Neural cell (in vitro differentiated cells): ENCODE data around the gene LCLAT1.

ENCODE experiments used
- EP300 ChIP-seq: fragments of 450-650 bp; conservative IDR thresholded peaks from 2 replicates; pipeline ENCODE4 v1.6.1; 2014; ENCODE audit warnings: antibody characterized with exemption, mild to moderate bottlenecking, moderate library complexity; ENCODE audit not compliant: poor library complexity, severe bottlenecking
- EZH2 ChIP-seq: fragments of 200-600, 300-800 bp; shearing (Covaris generic), sonication (generic); IDR thresholded peaks from 2 replicates; pipeline ENCODE4 v1.6.1; 2014; ENCODE audit warnings: antibody characterized with exemption, low read length, borderline replicate concordance, mild to moderate bottlenecking; ENCODE audit not compliant: insufficient read depth, poor library complexity, severe bottlenecking
- POLR2AphosphoS5 ChIP-seq: IDR thresholded peaks from 2 replicates; pipeline ENCODE4 v1.6.1; 2012
- RAD21 ChIP-seq: fragments of 450-650 bp; conservative IDR thresholded peaks from 2 replicates; pipeline ENCODE4 v1.6.1; 2014; ENCODE audit warnings: antibody characterized with exemption, mild to moderate bottlenecking, moderate library complexity
- SMC3 ChIP-seq: fragments of 450-650 bp; conservative IDR thresholded peaks from 2 replicates; pipeline ENCODE4 v1.6.1; 2014; ENCODE audit warnings: antibody characterized with exemption, mild to moderate bottlenecking, moderate library complexity; ENCODE audit not compliant: poor library complexity
- TAF1 ChIP-seq: IDR thresholded peaks from 2 replicates; pipeline ENCODE4 v1.6.1; 2012; ENCODE audit warnings: low read depth
- TF ChIP-seq, protein P1 (sequence below): fragments of 450-650 bp; IDR thresholded peaks from 2 replicates; pipeline ENCODE4 v1.5.1; 2014; ENCODE audit warnings: antibody characterized with exemption, mild to moderate bottlenecking, moderate library complexity; ENCODE audit not compliant: poor library complexity, severe bottlenecking
- TF ChIP-seq, protein P2 (sequence below): IDR thresholded peaks from 2 replicates; pipeline ENCODE4 v1.6.1; 2012; ENCODE audit warnings: borderline replicate concordance

- TF ChIP-seq, protein P1, sequence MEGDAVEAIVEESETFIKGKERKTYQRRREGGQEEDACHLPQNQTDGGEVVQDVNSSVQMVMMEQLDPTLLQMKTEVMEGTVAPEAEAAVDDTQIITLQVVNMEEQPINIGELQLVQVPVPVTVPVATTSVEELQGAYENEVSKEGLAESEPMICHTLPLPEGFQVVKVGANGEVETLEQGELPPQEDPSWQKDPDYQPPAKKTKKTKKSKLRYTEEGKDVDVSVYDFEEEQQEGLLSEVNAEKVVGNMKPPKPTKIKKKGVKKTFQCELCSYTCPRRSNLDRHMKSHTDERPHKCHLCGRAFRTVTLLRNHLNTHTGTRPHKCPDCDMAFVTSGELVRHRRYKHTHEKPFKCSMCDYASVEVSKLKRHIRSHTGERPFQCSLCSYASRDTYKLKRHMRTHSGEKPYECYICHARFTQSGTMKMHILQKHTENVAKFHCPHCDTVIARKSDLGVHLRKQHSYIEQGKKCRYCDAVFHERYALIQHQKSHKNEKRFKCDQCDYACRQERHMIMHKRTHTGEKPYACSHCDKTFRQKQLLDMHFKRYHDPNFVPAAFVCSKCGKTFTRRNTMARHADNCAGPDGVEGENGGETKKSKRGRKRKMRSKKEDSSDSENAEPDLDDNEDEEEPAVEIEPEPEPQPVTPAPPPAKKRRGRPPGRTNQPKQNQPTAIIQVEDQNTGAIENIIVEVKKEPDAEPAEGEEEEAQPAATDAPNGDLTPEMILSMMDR = no peak
- no peak for TF ChIP-seq POLR2AphosphoS5
- no peak for TF ChIP-seq SMC3
- TF ChIP-seq EP300 = no peak
- no peak for TF ChIP-seq EZH2
- TF ChIP-seq, protein P2, sequence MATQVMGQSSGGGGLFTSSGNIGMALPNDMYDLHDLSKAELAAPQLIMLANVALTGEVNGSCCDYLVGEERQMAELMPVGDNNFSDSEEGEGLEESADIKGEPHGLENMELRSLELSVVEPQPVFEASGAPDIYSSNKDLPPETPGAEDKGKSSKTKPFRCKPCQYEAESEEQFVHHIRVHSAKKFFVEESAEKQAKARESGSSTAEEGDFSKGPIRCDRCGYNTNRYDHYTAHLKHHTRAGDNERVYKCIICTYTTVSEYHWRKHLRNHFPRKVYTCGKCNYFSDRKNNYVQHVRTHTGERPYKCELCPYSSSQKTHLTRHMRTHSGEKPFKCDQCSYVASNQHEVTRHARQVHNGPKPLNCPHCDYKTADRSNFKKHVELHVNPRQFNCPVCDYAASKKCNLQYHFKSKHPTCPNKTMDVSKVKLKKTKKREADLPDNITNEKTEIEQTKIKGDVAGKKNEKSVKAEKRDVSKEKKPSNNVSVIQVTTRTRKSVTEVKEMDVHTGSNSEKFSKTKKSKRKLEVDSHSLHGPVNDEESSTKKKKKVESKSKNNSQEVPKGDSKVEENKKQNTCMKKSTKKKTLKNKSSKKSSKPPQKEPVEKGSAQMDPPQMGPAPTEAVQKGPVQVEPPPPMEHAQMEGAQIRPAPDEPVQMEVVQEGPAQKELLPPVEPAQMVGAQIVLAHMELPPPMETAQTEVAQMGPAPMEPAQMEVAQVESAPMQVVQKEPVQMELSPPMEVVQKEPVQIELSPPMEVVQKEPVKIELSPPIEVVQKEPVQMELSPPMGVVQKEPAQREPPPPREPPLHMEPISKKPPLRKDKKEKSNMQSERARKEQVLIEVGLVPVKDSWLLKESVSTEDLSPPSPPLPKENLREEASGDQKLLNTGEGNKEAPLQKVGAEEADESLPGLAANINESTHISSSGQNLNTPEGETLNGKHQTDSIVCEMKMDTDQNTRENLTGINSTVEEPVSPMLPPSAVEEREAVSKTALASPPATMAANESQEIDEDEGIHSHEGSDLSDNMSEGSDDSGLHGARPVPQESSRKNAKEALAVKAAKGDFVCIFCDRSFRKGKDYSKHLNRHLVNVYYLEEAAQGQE = no peak
- TF ChIP-seq RAD21 = no peak
- no peak for TF ChIP-seq TAF1
Observed at GRCh38 chr2:30577151-30577550, 130.1 kb downstream of the LCLAT1 start.
